ENCODE results near the gene SRRM2. TPM values are rescaled to one million over a fixed set of nuclear protein-coding genes. Genes with fewer than 3 reads are reported as not detected.

SRRM2 gene
- total RNA-seq, 4 donors from 2014 or later, result 73.9 to 398 (median 255) TPM

GRCh38 chr16:2744711-2745110, 7.7 kb upstream of the SRRM2 start:
- Histone ChIP-seq H3K36me3 (no peaks in the 10 kb centered on the region), H3K9me3 (no peaks in the 10 kb centered on the region), H3K4me3 (no peak overlapping the region), H3K27me3 (peaks cover 25% of the 10 kb centered on the region), H3K27ac (no peak overlapping the region), H3K4me1 (no peaks in the 10 kb centered on the region)
- 89 to 100% methylated on average over 2 to 6 of the region's 6 CpGs for WGBS, 2 donors (ENCODE audit: low coverage in 1 of 2)
- no peak for TF ChIP-seq EP300 (IDR thresholded peaks at IDR 0.05)
- no peak for TF ChIP-seq POLR2AphosphoS5 (IDR thresholded peaks at IDR 0.05)
- no peak for TF ChIP-seq CTCF (IDR thresholded peaks at IDR 0.05)
- no peak for TF ChIP-seq POLR2A (IDR thresholded peaks at IDR 0.05)
- no peak for ATAC-seq

GRCh38 chr16:2745116-2745890, 7.1 kb upstream of the SRRM2 start:
- no peak overlapping the region for H3K4me3 ChIP-seq
- H3K4me1 ChIP-seq, result no peaks in the 10 kb centered on the region
- H3K36me3 ChIP-seq, result no peaks in the 10 kb centered on the region
- H3K9me3 ChIP-seq, result no peaks in the 10 kb centered on the region
- WGBS, 2 donors (ENCODE audit: low coverage in 1 of 2), result 60 to 63% methylated on average over 9 to 10 of the region's 15 CpGs
- no peak for ATAC-seq
- no peak overlapping the region for H3K27ac ChIP-seq
- H3K27me3 ChIP-seq, result peaks cover 19% of the 10 kb centered on the region
- TF ChIP-seq EP300 (IDR thresholded peaks at IDR 0.05) (no peak), POLR2AphosphoS5 (IDR thresholded peaks at IDR 0.05) (no peak), POLR2A (IDR thresholded peaks at IDR 0.05) (no peak), CTCF (IDR thresholded peaks at IDR 0.05) (no peak)

GRCh38 chr16:2745961-2746360, 6.5 kb upstream of the SRRM2 start:
- Histone ChIP-seq H3K9me3 (no peaks in the 10 kb centered on the region), H3K27me3 (peaks cover 12% of the 10 kb centered on the region), H3K4me3 (no peak overlapping the region), H3K36me3 (no peaks in the 10 kb centered on the region), H3K27ac (no peak overlapping the region), H3K4me1 (no peaks in the 10 kb centered on the region)
- TF ChIP-seq EP300 (IDR thresholded peaks at IDR 0.05) (no peak), POLR2AphosphoS5 (IDR thresholded peaks at IDR 0.05) (no peak), POLR2A (IDR thresholded peaks at IDR 0.05) (no peak)
- WGBS, 2 donors (ENCODE audit: low coverage in 1 of 2), result no CpG with 5 or more reads among the region's 9 CpGs
- ATAC-seq, result no peak

- Histone ChIP-seq H3K27me3 (no peaks in the 10 kb centered on the region), H3K27ac (no peak overlapping the region), H3K4me1 (peaks cover 0 to 14% (median 0%) of the 10 kb centered on the region in 3 donors), H3K36me3 (no peaks in the 10 kb centered on the region), H3K4me3 (no peak overlapping the region), H3K9me3 (no peaks in the 10 kb centered on the region)
- ATAC-seq, result no peak
- TF ChIP-seq POLR2AphosphoS5 (IDR thresholded peaks at IDR 0.05) (no peak), CTCF (IDR thresholded peaks at IDR 0.05) (no peak), EP300 (IDR thresholded peaks at IDR 0.05) (no peak), POLR2A (IDR thresholded peaks at IDR 0.05) (no peak)
- WGBS, 2 donors (ENCODE audit: low coverage in 1 of 2), result 50% methylated on average over 1 of the region's 7 CpGs; no CpG with 5 or more reads in 1 of the 2 donors
These were observed 3.5 kb upstream of the SRRM2 start for GRCh38 chr16:2748757-2749455.

- no peaks in the 10 kb centered on the region for H3K36me3 ChIP-seq
- TF ChIP-seq POLR2AphosphoS5 (IDR thresholded peaks at IDR 0.05) (no peak), POLR2A (IDR thresholded peaks at IDR 0.05) (no peak), CTCF (IDR thresholded peaks at IDR 0.05) (no peak), EP300 (IDR thresholded peaks at IDR 0.05) (no peak)
- no peaks in the 10 kb centered on the region for H3K27me3 ChIP-seq
- no peak for ATAC-seq
- H3K4me3 ChIP-seq, result no peak overlapping the region
- peaks cover 0 to 20% (median 4%) of the 10 kb centered on the region in 3 donors for H3K4me1 ChIP-seq
- H3K9me3 ChIP-seq, result no peaks in the 10 kb centered on the region
- WGBS, 2 donors (ENCODE audit: low coverage in 1 of 2), result 82 to 91% methylated on average over 4 to 5 of the region's 5 CpGs
- no peak overlapping the region for H3K27ac ChIP-seq
These were observed 3.0 kb upstream of the SRRM2 start for GRCh38 chr16:2749476-2749875.
